Stimulated activated naive CD4-positive, alpha-beta T cell treated with Interleukin-2 at 50 U/mL for 16 hours (primary cell): ENCODE measurements around the gene UBE2QL1.

Source experiments
- DNase-seq: peaks from one replicate; lab custom pipeline; 2025; lab: John Stamatoyannopoulos, UW

The UBE2QL1 gene

DNA sequence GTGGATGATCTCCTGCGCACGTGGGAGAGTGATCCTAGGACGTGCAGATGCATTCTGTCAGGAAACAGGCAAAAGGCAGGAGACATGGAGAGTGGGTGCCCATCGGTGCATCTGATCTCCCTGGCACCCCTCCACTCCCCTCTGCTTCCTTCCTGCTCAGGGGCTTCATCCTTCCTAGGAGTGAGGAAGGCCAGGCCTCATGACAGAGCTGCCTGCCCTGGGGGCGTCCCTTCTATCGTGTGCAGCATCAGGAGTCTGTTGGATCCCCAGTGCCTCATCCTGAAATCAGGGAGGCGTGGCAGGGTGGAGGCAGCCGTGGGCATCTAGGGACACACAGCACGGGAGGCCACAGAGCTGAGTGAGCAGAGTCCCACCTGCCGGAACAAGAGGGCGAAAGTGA, 30.1 kb downstream of the UBE2QL1 start:
- DNase-seq, result no peak

DNA sequence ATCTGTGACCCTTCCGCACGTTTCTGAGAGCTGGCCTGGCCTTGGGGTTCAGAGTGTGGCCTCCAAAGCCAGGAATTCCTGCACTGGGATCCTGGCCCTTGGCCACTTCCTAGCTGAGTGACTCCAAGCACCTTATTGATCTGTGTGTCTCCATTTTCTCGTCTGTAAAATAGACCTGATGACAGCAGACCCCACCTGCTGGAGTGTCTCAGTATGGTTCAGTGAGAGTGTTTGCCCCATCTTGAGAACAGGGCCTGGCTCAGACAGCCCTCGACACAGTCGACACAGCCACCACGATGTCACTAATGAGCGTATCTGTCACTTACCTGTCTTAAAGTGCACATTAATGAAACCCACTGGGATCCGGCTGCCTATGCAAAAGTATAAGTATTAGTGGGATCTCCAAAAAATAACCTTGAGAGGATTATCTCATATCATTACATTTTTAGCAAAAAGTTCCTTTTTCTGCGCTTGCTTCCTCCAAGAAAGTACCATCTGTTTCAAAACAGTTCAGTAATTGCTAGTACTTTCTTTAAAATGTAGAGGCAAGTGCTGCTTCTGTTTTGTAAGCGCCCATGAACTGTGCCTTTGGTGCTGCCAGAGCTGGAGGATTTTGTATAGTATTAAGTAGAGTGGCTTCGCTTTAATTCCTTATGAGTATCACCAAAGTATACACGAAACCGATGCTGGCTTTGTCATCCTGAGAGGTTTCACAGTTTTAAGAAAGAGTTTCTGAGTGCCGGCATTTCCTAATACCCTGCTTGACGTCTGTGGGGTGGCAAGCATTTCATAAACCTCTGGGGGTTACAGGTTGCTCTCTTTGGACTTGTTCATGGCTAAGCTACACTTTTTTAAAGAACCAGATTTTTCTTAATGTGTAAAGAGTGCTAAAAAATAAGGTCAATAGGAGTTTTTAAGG, 31.7 kb downstream of the UBE2QL1 start:
- DNase-seq, result no peak

DNA sequence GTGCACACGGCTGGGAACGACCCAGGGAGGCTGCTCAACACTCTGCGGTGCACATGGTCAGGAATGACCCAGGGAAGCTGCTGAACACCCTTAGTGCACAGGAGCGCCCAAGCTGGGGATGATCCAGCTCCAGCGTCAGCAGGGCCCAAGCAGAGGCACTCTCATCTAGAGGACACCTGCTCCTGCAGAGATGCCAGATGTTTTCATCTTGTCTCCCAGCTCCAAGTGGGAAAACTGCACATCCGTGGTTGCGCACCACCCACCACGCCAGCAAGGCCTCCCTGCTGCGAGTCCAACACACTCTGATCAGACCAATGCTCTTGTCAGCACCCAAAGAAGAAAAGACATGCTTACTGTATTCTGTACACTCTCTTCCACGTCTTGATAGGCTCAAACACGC, 34.1 kb downstream of the UBE2QL1 start:
- DNase-seq, result no peak

DNA sequence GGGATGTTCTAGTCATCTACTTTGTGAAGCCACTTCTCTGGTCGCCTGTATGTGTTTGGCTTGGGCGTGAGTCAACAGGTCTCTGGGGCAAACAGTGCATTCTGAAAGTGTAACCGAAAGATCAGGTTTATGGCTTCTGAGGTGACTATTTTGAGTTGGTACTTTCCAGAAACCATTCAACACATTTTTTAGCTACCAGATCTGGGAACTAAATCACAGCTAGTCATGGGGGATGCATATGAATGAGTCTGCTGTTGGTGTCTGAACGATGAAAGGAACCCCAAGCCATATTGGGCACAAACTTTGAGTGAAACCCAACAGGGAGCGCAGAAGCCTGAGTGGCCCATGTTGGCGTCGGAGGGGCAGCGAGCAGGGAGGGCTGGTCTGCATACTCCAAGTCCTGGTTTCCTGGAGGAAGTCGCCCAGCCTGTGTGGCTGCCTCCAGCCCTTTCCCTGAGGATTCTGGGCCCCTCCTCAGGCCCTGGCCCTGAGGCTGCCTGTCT, 35.3 kb downstream of the UBE2QL1 start:
- DNase-seq, result no peak

DNA sequence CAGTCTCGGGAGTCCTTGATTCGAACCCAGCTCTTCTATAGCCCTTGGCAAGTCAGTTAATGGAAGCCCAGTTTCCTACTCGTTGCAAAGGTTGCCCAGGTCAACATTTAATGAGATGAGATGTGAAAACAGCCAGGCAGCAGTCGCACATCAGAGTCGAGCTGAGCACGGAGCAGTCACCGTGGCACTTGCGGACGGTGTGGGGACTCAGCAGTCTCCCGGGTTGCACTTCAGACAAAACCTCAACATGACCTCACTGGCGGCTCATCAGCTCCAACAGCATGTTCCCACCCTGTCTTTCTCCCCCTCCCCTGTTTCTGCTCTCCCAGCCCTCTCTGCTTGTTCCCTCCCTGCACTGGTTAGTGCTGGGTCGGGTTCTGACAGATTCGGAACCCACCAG, 35.8 kb downstream of the UBE2QL1 start:
- no peak for DNase-seq

DNA sequence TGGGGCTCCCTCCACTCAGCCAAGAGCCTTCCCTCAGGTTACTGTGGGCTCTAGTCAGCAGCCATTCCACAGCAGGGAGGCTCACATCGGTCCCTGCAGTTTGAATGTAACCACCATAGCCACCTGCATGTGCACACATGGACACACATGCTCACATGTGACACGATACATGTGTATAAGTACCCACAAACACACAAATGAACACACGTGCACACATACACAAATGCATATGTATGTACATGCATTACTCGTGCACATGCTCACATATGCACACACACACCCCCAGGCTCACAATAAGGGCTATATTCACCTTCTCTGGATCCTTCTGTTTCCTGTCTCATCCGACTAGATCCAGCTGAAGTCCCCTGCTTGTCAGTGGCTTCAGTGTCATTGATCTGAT, 36.2 kb downstream of the UBE2QL1 start:
- DNase-seq, result no peak

- DNase-seq, result no peak
Measured at GRCh38 chr5:6485441-6485840, 36.8 kb downstream of the UBE2QL1 start.

- DNase-seq, result no peak
Measured at GRCh38 chr5:6486074-6486473, 37.4 kb downstream of the UBE2QL1 start.

GRCh38 chr5:6487081-6487480, 38.4 kb downstream of the UBE2QL1 start:
- no peak for DNase-seq

- no peak for DNase-seq
Measured at GRCh38 chr5:6488021-6488420, 39.4 kb downstream of the UBE2QL1 start.

- DNase-seq, result no peak
Measured at GRCh38 chr5:6489643-6490185, 41.1 kb downstream of the UBE2QL1 start.

DNA sequence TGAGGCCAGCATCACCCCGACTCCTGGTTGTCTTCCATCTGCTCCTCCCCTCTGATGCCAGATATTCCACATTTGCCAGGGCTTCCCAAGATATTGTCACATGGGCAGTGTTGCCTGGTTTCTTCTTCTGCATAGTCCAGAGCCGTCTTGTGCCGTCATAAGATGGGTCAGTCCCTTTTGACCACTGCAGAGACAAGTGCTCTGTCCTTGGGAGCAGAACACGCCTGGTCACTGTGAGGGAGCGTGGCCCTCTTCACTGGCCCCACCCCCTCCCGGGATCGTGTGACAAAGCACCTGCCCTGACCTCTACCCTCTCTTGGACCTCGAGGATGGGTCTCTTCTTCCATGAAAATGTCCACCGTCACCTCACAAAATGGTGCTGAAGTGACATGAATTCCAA, 41.6 kb downstream of the UBE2QL1 start:
- no peak for DNase-seq

DNA sequence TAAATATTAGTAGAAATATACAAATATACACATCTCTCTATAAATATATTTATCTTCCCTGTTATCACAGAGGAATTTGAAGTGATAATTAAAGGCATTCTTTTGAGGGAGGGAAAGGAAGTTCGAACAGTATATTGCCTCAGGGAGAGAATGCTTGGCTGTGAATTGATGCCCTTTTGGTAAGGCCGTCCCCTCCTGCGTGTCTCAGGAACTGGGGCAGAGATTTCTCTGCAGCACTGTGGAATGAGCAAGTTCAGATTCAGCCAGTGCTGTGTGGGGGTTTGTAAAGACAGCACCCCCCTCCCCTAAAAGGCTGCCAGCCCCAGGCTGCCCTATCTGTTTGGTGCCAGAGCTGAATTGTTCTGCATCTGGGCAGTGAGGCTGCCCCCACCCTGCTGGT, 42.0 kb downstream of the UBE2QL1 start:
- DNase-seq, result no peak

- no peak for DNase-seq
Measured at GRCh38 chr5:6491196-6491918, 42.7 kb downstream of the UBE2QL1 start.

DNA sequence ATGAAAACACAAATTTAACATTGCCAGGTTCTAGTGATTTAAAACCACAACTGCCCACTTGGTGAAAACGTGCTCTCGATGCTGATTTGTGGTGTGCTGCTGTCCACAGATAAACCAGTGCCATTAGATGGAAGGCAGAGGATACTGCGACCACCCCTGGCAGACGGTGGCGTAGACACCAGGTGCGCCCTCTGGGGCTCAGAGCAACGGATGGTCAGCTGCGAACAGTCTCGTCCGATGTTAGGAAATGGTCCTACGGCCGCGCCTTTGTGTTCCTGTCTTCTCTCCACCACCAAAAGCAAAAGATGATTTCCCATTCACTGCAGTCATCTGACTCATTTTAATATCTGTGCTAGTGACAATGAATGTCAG, 43.2 kb downstream of the UBE2QL1 start:
- no peak for DNase-seq

GRCh38 chr5:6492934-6493333, 44.3 kb downstream of the UBE2QL1 start:
- no peak for DNase-seq

DNA sequence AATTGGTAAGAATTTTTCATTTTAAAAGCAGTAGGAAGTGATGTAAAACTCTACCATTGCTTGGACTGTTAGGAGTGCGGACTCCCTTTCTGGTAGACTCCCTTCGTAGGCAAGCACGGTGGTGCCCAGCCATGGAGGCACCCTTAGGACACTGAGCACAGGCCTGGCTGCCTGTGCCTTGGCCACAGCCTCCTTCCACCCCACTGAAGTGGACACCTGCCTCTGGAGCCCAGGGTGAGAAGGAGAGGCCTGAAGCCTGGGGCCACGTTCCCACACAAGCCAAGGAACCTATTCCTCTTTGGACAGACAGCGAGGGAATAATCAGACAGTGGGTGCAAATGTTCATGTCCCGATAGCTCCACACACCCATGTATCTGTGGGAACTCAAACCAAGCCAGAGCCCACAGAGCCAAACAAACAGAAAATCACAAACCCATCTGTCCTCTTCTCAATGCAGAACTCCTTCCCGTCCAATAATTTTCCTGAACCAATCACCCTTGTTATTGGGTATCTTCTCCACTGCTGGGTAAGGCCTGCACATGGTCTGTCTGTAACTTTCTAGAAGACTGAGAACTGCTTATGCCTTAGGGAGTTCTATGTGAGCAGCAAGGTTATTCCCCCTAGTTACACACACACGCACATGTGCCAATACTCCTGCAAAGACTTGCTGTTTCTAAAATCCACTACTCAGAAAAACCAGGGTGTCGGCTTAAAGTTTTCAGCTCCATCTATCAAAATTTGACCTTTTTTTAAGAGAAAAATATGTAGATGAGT, 45.2 kb downstream of the UBE2QL1 start:
- DNase-seq, result no peak

- no peak for DNase-seq
Measured at GRCh38 chr5:6494939-6495338, 46.3 kb downstream of the UBE2QL1 start.

DNA sequence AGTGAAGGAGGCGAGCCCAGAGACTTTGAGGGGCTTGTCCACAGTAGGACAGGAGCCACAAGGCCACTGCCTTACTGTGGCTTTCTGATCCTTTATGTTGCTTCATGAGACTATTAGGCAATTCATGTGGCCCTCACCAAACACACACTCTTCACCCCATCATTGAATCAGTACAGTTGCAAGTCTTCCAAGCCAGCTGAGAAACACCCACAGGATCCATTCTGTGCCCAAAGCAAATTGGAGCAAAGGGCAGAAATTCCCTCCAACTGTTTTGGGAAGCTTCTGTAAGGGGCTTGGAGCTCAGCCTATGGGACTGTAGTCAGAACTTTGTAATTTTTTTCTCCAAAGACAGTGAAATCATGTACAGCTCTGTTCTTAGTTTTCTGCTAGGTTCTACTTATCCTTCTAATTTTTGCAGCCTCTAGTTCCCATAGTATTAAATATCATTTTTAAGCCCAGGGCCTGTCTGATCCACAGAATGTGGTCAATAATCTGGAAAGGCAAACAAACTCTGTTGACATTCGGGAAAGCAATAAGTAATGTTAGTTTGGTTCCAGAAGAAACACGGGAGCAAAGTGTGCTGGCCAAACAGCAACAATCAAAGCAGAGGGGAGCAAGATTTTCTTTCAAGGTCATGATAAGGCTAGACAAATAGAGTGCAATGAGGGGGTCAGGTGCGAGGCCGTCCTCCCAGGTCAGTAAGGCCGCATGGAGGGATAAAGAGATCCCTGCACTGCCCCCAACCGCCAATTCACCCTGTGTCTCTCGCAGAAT, 47.0 kb downstream of the UBE2QL1 start:
- DNase-seq, result no peak

DNA sequence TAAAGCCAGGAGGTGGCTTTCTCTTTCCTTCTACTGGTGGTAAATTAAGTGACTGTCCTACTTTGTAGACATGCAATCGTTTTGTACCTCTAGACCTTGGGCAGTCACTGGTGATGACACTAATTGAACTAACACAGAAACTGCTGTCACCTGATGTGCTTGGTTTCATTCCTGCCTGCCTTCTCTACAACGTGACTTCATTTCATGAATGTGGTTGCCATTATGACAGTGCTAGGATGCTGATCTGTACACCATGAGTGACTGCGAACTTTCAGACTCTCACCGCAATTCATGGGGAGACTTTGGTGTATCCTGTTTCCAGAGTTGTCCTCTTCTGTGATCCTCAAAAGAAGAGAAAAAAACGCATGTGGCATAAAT, 47.5 kb downstream of the UBE2QL1 start:
- DNase-seq, result no peak

DNA sequence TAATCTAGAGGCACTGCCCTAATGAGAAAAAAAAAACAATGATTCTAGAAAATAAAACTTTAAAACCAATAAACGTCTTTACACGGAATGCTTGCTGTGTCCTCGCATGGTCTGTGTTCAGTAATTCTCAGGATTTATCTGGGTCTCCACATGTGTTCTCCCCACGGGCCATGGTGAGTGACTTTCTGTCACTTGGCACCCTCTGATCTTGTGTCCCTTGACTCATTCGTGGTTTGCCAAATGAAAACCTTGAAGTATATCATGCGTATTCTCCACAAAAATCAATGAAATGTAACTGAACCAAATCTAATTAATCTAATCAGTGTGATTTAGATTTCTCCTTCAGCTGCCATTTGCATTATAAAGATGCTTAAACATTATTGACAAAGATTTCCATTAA, 48.0 kb downstream of the UBE2QL1 start:
- no peak for DNase-seq
